Stimulated activated naive CD8-positive, alpha-beta T cell treated with anti-CD3 and anti-CD28 coated beads, Interleukin-15, amount 100 ng/mL, for 72 hours (primary cell): ENCODE results near the gene KLRF1.

Source experiments
- ATAC-seq: fragments of 150-1000 bp; cut with Tn5 transposase; 2 replicates; pipeline ENCODE4 v1.10.0; 2021; ENCODE audit warnings: mild to moderate bottlenecking, moderate library complexity
- DNase-seq, 2 donors: peaks; one replicate each; pipeline ENCODE4 v3.0.0; 2021 to 2022
- H3K27ac Mint-ChIP-seq, 2 donors: one replicate each; pipeline ENCODE4 v1.8.0; 2022; ENCODE audit warnings: mild to moderate bottlenecking in 2 of 2, mixed read lengths in 2 of 2, moderate library complexity in 2 of 2
- H3K27me3 Mint-ChIP-seq: one replicate; pipeline ENCODE4 v1.8.0; 2022; ENCODE audit warnings: mixed read lengths
- H3K4me1 Mint-ChIP-seq: one replicate; pipeline ENCODE4 v1.8.0; 2022; ENCODE audit warnings: mild to moderate bottlenecking, mixed read lengths
- H3K4me3 Mint-ChIP-seq, 2 donors: one replicate each; pipeline ENCODE4 v1.8.0; 2022; ENCODE audit warnings: mild to moderate bottlenecking in 2 of 2, mixed read lengths in 2 of 2, moderate library complexity in 1 of 2
- H3K9me3 Mint-ChIP-seq, 2 donors: one replicate each; pipeline ENCODE4 v1.8.0; 2022; ENCODE audit warnings: mixed read lengths in 2 of 2

The KLRF1 gene

DNA sequence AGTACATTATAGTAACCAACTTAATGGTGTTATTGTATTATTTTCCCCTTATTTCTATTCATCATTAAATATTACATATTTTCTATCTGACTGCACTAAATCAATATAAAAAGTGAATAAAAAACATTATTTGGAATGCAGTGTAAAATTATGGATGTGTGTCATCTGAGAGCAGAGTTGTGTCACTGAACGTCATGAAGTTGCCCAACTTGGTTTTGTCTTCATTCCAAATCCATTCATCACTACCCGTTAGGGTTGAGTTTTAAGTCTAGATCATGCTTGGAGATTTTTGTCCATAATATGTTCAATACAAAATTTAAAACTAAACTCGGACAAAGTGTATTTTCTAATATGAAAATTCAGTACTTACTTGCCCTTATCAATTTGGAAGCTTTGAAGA, 16.1 kb downstream of the KLRF1 start:
- no peak overlapping the region for H3K4me3 Mint-ChIP-seq
- ATAC-seq (no peak), DNase-seq (no peak)
- H3K4me1 Mint-ChIP-seq, result no peaks in the 10 kb centered on the region
- H3K27ac Mint-ChIP-seq, result no peak overlapping the region
- peaks cover 14 to 25% of the 10 kb centered on the region in 2 donors for H3K9me3 Mint-ChIP-seq
- H3K27me3 Mint-ChIP-seq, result no peaks in the 10 kb centered on the region

DNA sequence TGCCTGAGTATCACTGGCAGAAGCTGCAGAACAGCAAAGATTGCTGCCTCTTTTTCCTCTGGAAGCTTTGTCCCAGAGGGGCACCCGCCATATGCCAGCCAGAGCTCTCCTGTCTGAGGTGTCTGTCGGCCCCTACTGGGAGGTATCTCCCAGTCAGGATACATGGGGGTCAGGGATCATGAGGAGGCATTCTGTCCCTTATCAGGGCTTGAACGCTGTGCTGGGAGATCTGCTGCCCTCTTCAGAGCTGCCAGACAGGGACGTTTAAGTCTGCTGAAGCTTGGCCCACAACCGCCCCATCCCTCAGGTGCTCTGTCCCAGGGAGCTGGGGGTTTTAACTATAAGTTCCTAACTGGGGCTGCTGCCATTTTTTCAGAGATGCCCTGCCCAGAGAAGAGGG, 21.6 kb downstream of the KLRF1 start:
- Mint-ChIP-seq H3K9me3 (peaks cover 14 to 29% of the 10 kb centered on the region in 2 donors), H3K27ac (no peak overlapping the region), H3K27me3 (no peaks in the 10 kb centered on the region), H3K4me1 (peaks cover 15% of the 10 kb centered on the region), H3K4me3 (no peak overlapping the region)
- no peak for DNase-seq
- ATAC-seq, result no peak

DNA sequence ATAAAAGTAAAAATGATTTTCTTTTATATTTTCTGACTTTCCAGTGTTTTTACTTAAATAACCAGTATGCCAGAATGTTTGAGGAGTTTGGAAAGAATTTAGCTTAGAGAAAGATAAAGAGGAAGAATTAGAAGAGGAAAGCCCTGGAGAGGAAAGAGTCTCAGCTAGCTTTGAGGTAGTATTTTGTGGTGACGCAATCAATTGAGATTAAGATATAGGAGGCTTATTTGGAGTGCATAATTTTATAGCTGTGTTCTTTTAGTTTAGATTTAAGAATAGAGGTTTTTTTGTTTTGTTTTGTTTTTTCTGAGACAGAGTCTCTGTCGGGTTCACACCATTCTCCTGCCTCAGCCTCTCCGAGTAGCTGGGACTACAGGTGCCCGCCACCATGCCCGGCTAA, 23.8 kb downstream of the KLRF1 start:
- H3K4me1 Mint-ChIP-seq, result peaks cover 33% of the 10 kb centered on the region
- H3K4me3 Mint-ChIP-seq, result no peak overlapping the region
- ATAC-seq, result no peak
- H3K9me3 Mint-ChIP-seq, result peaks cover 14 to 28% of the 10 kb centered on the region in 2 donors
- no peak overlapping the region for H3K27ac Mint-ChIP-seq
- H3K27me3 Mint-ChIP-seq, result no peaks in the 10 kb centered on the region
- DNase-seq, result no peak

DNA sequence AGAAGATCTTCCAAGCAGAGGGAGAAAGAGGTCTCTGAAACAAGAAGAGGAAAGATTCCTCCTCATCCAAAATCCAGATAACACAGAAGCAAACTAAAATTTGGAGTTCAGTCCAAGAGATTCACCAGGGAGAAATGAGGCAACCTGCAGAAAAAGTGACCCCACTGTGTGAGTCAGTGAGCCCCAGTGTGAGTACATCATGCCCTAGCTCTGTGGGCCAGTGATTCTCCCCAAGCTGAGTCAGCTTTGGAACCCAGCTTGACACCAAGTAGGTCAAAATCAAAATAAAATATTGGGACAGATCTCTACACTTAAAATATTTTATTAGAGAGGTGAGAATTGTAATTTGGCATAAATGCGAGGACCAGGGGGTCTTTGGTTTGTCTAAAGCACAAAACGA, 24.6 kb downstream of the KLRF1 start:
- ATAC-seq (no peak), DNase-seq (no peak)
- Mint-ChIP-seq H3K27ac (peak overlapping the region in 1 of 2 donors; percentile 56), H3K4me1 (peaks cover 41% of the 10 kb centered on the region), H3K27me3 (no peaks in the 10 kb centered on the region), H3K4me3 (no peak overlapping the region), H3K9me3 (peaks cover 7 to 20% of the 10 kb centered on the region in 2 donors)

DNA sequence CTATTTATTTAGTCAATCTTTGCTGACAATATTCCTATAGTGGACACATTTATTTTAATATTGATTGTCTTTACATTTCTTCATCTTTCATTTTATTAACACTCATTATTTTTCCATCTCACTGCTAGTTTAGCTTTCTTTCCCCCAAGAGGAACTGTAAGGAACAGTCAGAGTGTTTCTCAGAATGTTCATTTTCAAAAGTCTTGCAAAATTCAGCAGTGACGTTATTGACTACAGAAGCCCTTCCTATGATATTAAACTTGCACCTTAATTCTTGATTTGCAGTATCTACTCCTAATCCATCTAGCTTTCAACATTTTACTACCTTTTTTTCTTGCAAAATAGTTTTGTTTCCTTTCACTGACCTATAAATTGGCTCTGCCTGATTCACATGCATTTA, 28.9 kb downstream of the KLRF1 start:
- no peak overlapping the region for H3K4me3 Mint-ChIP-seq
- no peak overlapping the region for H3K27ac Mint-ChIP-seq
- peaks cover 69% of the 10 kb centered on the region for H3K4me1 Mint-ChIP-seq
- DNase-seq (no peak), ATAC-seq (no peak)
- H3K27me3 Mint-ChIP-seq, result no peaks in the 10 kb centered on the region
- H3K9me3 Mint-ChIP-seq, result no peaks in the 10 kb centered on the region

DNA sequence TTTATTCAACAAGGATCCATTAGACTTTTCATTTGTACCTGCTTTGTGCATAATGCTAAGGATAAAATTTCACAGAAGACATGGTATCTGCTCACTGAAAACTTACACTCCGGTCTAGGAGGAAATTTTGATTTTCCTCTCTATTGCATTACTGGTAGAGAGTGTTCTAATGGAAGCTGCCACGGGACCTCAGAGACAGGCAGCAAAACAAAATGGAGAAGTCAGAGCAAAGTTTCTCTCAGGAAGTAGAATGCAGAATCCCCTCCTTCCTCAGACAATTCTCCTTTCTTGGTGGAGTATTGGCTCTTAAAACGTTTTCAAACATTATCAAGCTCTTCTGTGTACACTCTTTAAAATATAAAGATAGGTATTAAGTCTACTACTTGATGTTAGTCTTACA, 29.6 kb downstream of the KLRF1 start:
- H3K9me3 Mint-ChIP-seq, result no peaks in the 10 kb centered on the region
- no peak for ATAC-seq
- H3K4me3 Mint-ChIP-seq, result no peak overlapping the region
- DNase-seq, result no peak
- no peak overlapping the region for H3K27ac Mint-ChIP-seq
- H3K4me1 Mint-ChIP-seq, result peaks cover 71% of the 10 kb centered on the region
- H3K27me3 Mint-ChIP-seq, result no peaks in the 10 kb centered on the region

DNA sequence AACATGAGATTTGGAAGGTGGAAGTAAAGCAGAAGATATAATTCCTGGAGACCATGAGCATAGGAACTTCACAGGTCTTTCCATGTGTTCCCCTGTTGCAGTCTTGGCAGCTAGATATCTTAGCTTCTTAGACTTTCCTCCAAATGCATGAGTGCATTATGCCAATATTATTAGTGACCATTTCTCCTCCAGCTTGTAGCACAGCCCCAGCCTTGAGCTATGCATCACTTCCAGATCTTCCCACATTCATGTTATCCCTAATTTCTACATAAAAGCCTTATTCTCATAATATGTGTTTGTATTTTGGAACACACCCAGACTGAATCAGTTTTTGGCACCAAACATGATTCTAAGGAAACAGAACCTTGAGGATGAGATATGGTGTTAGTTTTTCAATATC, 30.9 kb downstream of the KLRF1 start:
- no peaks in the 10 kb centered on the region for H3K27me3 Mint-ChIP-seq
- H3K4me3 Mint-ChIP-seq, result no peak overlapping the region
- H3K9me3 Mint-ChIP-seq, result peaks cover 2 to 8% of the 10 kb centered on the region in 2 donors
- H3K27ac Mint-ChIP-seq, result no peak overlapping the region
- ATAC-seq (no peak), DNase-seq (no peak)
- H3K4me1 Mint-ChIP-seq, result peaks cover 73% of the 10 kb centered on the region

DNA sequence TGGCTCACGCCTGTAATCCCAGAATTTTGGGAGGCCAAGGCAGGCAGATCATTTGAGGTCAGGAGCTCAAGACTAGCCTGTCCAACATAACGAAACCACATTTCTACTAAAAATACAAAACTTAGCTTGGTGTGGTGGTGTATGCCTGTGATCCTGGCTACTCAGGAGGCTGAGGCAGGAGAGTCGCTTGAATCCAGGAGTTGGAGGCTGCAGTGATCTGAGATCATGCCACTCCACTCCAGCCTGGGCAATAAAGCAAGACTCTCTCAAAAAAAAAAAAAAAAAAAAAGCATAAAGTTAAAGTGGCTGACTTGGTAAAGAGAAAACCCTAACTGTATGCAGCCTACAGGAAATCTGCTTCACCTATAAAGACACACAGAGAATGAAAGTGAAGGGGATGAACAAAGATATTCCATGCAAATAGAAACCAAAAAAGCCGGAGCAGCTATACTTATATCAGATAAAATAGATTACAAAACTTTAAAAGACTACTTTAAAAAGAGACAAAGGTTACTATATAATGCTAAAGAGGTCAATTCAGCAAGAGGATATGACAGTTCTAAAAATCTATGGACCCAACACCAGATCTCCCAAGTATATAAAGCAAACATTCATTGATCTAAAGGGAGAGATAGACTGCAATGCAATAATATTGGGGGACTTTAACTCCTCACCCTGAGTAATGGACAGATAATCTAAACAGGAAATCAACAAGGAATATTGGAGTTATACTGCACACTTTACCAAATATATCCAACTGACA, 37.8 kb downstream of the KLRF1 start:
- Mint-ChIP-seq H3K27me3 (no peaks in the 10 kb centered on the region), H3K9me3 (peaks cover 14 to 18% of the 10 kb centered on the region in 2 donors), H3K4me1 (peaks cover 39% of the 10 kb centered on the region), H3K27ac (peak overlapping the region; percentile 79 to 85), H3K4me3 (peak overlapping the region; percentile 80 to 95)
- DNase-seq, result no peak
- ATAC-seq, result peak; percentile 53

DNA sequence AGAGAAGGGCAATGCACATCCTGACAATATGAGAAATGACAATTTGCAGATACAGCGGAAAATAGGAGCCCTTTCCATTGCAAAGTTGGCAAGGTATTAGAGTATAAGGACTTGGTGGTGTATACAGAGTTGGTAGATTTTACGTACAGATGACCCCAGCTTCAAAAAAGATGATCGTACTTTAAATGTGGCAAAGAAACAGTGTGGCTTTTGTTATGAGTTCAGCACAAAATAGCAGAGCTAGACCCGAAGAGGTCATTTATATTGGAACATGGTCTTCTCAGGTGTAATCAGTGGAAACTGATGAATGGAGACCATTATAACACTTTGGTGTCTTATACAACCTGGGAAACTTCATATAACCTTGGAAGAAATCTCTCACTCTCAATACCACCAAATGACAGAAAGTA, 39.6 kb downstream of the KLRF1 start:
- peak overlapping the region; percentile 80 to 95 for H3K4me3 Mint-ChIP-seq
- H3K27me3 Mint-ChIP-seq, result no peaks in the 10 kb centered on the region
- peaks cover 14 to 18% of the 10 kb centered on the region in 2 donors for H3K9me3 Mint-ChIP-seq
- H3K27ac Mint-ChIP-seq, result peak overlapping the region; percentile 88 to 96
- ATAC-seq, result peak; percentile 19
- peaks cover 44% of the 10 kb centered on the region for H3K4me1 Mint-ChIP-seq
- DNase-seq, result no peak

DNA sequence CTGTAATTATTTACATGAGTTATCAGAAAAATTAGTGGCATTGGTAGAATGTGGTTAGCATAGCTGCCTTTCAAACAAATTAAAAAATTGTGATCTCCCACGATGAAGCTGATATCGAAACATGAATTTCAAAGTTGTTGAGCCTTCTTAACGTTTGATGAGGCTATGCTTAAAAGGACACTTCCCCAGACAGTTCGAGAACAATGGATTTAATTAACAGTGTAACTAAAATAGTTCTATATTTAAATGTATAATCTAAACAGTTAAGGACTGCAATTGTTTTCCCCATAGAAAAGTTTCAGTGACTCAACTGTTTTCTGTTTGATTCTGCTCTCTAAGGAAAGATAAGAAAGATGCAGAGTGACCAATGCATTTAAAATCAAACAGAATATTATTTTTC, 40.2 kb downstream of the KLRF1 start:
- H3K27ac Mint-ChIP-seq, result peak overlapping the region; percentile 82 to 93
- H3K27me3 Mint-ChIP-seq, result no peaks in the 10 kb centered on the region
- ATAC-seq (no peak), DNase-seq (no peak)
- H3K9me3 Mint-ChIP-seq, result peaks cover 14 to 16% of the 10 kb centered on the region in 2 donors
- peaks cover 47% of the 10 kb centered on the region for H3K4me1 Mint-ChIP-seq
- H3K4me3 Mint-ChIP-seq, result peak overlapping the region; percentile 80 to 95

DNA sequence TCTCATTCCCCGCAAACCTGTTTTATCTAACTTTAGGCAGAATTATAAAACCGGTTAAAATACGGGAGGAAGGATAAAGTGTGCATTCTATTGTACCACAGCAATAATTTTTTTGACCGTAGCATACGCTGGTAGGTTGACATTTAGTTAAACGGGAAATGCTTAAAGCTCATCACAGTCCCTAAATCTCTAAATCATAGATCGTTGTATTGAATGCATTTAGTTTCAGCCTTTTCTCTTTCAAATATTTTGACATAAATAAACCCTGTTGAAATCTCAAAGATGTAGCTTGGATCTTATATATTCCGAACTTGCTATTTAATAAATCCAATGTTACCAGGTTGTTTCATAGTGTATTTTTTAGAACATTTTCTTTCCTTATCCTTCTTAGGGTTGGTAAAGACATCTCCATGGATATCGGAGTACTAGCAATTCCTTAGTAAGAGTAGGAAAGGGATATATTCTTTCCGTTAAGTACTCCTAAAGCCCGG, 41.1 kb downstream of the KLRF1 start:
- peak overlapping the region; percentile 90 to 96 for H3K4me3 Mint-ChIP-seq
- no peak for DNase-seq
- H3K27me3 Mint-ChIP-seq, result no peaks in the 10 kb centered on the region
- H3K27ac Mint-ChIP-seq, result peak overlapping the region; percentile 99
- peaks cover 8 to 10% of the 10 kb centered on the region in 2 donors for H3K9me3 Mint-ChIP-seq
- H3K4me1 Mint-ChIP-seq, result peaks cover 44% of the 10 kb centered on the region
- no peak for ATAC-seq

DNA sequence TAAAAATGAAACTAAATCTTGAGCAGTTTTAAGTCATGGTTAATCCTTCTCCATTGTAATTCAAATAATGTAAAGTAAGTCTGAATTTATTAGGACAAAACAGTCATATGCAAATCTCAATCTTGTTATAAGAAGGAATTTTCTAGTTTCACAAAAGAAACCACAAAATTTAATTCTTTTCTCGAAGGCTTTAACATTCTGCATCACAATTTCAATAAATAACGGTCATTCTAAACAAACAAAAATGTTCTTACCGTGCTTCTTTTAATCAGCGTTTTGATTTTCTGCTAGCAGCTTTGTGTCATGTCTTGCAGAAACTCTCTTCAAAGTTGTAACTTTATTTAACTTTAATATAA, 41.6 kb downstream of the KLRF1 start:
- H3K9me3 Mint-ChIP-seq, result peaks cover 2 to 4% of the 10 kb centered on the region in 2 donors
- peaks cover 38% of the 10 kb centered on the region for H3K4me1 Mint-ChIP-seq
- H3K27ac Mint-ChIP-seq, result peak overlapping the region; percentile 99
- H3K27me3 Mint-ChIP-seq, result no peaks in the 10 kb centered on the region
- ATAC-seq (no peak), DNase-seq (no peak)
- H3K4me3 Mint-ChIP-seq, result peak overlapping the region; percentile 90 to 96

DNA sequence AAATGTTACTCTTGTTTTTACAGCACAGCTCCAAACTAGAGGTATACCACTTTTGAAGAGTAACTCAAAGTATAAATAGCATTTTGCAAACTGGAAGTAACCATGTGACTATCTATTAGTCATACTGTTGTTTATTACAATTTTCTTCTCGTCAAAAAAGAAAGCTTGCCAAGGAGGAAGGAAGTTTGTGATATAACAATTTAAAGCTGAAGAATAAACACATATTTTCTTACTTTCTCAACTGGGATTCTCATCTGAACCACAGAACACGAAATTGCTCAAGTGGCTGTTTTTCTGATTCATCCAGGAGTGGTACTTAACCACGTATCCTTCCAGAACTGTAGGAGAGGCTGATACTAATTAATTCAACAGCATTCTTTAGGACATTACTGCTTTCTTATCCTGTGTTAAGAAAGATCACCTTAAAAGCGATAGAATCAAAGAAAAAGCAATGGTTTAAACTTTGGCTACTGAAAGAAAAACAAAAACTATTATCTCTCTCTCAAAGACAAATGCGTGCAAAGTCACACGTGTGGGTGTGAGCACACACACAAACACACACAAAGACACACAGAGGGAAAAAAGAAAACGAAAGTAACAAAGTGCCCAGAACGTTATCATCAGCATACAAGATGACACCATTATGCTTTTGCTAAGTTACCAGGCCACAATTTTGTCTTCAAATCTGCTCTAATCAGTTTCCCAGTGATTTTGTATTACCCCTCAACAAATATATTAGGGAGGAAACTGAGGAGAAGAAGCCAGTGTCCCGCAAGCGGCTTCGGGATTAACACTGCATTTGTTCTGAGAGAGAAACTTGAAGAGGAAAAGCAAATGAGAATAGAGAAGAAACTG, 42.3 kb downstream of the KLRF1 start, which contains the start of gene CLEC2B:
TSS of gene CLEC2B (minus strand) at position 48 of the 855 bp plus-strand sequence.
- Mint-ChIP-seq H3K27ac (peak within 1 kb of the TSS; percentile 99), H3K9me3 (no peaks in the 10 kb centered on the region), H3K4me3 (peak within 1 kb of the TSS; percentile 90 to 96), H3K27me3 (no peaks in the 10 kb centered on the region), H3K4me1 (peaks cover 32% of the 10 kb centered on the region)
- ATAC-seq, result peak; percentile 83
- peak; percentile 23 to 29 for DNase-seq

DNA sequence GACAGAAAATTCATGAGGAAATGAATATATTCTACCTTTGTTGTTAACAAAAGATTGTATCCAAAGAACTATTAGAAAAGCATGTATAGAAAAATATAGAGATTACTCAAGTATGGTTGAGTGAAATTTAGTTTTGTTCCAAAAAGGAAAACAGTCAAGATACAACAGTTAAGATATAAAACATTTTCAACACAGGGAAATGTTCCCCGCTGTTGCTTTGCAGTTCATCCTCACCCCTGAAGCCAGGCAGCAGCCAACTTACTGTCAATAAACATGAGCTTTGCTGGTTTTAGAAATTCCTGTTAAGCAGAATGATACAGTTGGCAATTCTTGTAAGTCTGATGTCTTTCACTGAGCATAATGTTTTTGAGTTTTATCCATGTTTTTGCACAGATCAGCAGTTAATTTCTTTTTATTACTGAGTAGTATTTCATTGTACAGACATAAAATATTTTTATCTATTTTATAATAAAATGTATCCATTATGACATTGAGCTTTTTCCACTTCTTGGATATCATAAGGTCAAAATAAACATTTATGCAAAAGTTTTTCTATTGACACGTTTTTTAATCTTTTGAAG, 43.1 kb downstream of the KLRF1 start:
- Mint-ChIP-seq H3K27me3 (no peaks in the 10 kb centered on the region), H3K27ac (peak overlapping the region; percentile 99), H3K4me3 (peak overlapping the region; percentile 90 to 96), H3K4me1 (peaks cover 29% of the 10 kb centered on the region), H3K9me3 (no peaks in the 10 kb centered on the region)
- ATAC-seq (no peak), DNase-seq (no peak)

DNA sequence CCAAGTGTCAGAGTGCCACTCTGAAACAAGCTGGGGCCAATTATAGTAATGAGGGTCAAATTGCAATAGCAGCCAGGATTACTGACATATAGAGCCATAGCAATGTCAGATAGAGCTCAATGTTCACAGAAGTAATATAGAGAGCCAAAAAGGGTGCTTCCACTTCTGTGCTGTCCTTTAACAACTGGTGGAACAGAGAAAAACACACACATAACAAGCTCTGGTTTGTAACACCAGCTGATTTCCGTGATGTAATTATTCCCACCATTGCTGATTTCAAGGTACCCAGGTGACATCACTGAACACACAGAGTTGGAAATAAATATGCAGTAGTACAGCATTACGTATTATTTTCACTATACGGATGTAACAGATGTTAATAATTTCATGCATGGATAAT, 44.9 kb downstream of the KLRF1 start:
- Mint-ChIP-seq H3K4me1 (peaks cover 29% of the 10 kb centered on the region), H3K9me3 (no peaks in the 10 kb centered on the region), H3K4me3 (no peak overlapping the region), H3K27ac (no peak overlapping the region), H3K27me3 (no peaks in the 10 kb centered on the region)
- peak; percentile 55 for ATAC-seq
- no peak for DNase-seq
